Neural crest cell (in vitro differentiated cells): ENCODE measurements around the gene C1orf35. TPM values are rescaled to one million over a fixed set of nuclear protein-coding genes. Genes with fewer than 3 reads are reported as not detected.

Source experiments
- DNase-seq: peaks from one replicate; pipeline ENCODE4 v3.0.0; 2021; ENCODE audit warnings: low read depth, mixed read lengths, low spot score
- H3K27ac Mint-ChIP-seq: one replicate; pipeline ENCODE4 v1.8.0; 2021; ENCODE audit warnings: mild to moderate bottlenecking, mixed read lengths; ENCODE audit not compliant: unreplicated experiment
- H3K27me3 Mint-ChIP-seq: 2 replicates; pipeline ENCODE4 v1.8.0; 2021; ENCODE audit warnings: low read depth, mild to moderate bottlenecking, mixed read lengths
- H3K36me3 Mint-ChIP-seq: 2 replicates; pipeline ENCODE4 v1.8.0; 2021; ENCODE audit warnings: low read depth, mild to moderate bottlenecking, mixed read lengths
- H3K4me1 Mint-ChIP-seq: 2 replicates; pipeline ENCODE4 v1.8.0; 2021; ENCODE audit warnings: mixed read lengths
- H3K4me3 Mint-ChIP-seq: one replicate; pipeline ENCODE4 v1.8.0; 2021; ENCODE audit warnings: mild to moderate bottlenecking, mixed read lengths
- H3K9me3 Mint-ChIP-seq: 2 replicates; pipeline ENCODE4 v1.8.0; 2021; ENCODE audit warnings: mixed read lengths
- CTCF ChIP-seq: fragments of 200-600 bp; sonication (generic); conservative IDR thresholded peaks from 2 replicates; pipeline ENCODE4 v1.5.0; 2021; ENCODE audit warnings: antibody characterized with exemption, mild to moderate bottlenecking
- total RNA-seq: library from RNA; stranded (reverse); gene quantifications from 2 replicates; pipeline ENCODE4 v1.2.1, GENCODE V29; 2021

C1orf35 gene
- total RNA-seq, 1 donor from 2014 or later: 29.7 TPM

DNA sequence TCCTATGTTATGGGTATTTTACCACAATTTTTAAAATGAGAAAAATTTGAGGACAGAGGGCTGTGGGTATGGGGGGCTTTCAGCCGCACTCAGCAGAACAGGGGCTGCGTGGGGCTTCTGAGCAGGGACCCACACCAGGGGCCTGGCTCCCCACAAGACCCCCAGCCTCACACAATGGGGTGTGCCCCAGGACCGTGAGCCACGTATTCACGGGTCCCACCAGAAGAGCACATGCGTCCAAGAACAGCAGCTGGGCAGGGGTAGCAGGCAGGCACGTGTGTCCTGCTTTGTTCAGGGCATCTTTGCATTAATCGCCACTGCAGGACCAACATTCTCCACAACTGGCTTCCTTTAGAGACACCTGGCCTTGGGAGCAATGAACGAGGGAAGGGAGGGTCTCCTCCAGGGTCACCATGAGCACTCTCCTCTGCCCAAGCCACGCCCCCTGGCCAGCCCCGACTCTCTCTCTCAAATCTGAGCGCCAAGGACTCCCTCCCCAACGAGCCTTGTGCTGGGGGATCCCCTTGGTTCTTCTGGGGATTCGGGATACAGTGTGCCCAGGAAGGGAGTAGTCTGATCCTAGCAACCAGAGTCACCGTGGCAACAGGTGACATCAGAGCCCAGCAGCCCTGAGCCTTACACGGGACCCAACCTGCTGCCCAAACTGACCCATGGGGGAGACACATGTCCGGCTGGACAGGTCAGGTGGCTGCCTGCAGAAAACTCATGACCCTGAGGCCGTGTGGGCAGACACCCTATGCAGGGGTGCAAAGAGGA lies 28.0 kb downstream of the C1orf35 start:
- DNase-seq: no peak
- Mint-ChIP-seq H3K4me1 (no peaks in the 10 kb centered on the region), H3K9me3 (no peaks in the 10 kb centered on the region), H3K4me3 (no peak overlapping the region), H3K27me3 (peaks cover 33% of the 10 kb centered on the region), H3K36me3 (no peaks in the 10 kb centered on the region), H3K27ac (no peak overlapping the region)
- TF ChIP-seq CTCF: no peak

- H3K27me3 Mint-ChIP-seq: peaks cover 39% of the 10 kb centered on the region
- no peaks in the 10 kb centered on the region for H3K9me3 Mint-ChIP-seq
- no peaks in the 10 kb centered on the region for H3K4me1 Mint-ChIP-seq
- H3K4me3 Mint-ChIP-seq: no peak overlapping the region
- H3K36me3 Mint-ChIP-seq: no peaks in the 10 kb centered on the region
- DNase-seq: no peak
- no peak overlapping the region for H3K27ac Mint-ChIP-seq
- TF ChIP-seq CTCF: no peak
Observed at GRCh38 chr1:228073857-228074545, 29.1 kb downstream of the C1orf35 start.

- Mint-ChIP-seq H3K27me3 (peaks cover 44% of the 10 kb centered on the region), H3K4me3 (no peak overlapping the region), H3K9me3 (no peaks in the 10 kb centered on the region), H3K36me3 (no peaks in the 10 kb centered on the region), H3K27ac (no peak overlapping the region), H3K4me1 (no peaks in the 10 kb centered on the region)
- no peak for DNase-seq
- no peak for TF ChIP-seq CTCF
Observed at GRCh38 chr1:228073061-228073856, 29.9 kb downstream of the C1orf35 start.

DNA sequence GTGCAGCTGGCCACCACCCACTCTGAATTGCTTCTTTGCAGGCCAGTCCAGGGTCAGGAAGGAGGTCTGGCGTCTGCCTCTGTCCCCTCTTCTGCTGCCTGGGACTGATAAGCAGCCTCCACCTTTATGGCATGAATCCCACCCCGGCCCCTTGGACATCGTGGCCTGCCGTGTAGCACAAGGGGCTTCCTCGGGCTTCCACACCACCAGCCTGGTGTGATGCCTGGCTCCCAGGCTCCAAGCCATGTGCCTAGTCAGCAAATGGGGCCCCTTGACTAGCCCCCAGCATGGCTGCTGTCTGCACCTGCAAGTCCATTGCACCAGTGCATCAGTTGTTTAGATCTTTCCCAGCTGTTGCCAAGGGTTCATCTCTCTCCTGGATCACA lies 30.5 kb downstream of the C1orf35 start:
- no peak overlapping the region for H3K4me3 Mint-ChIP-seq
- no peaks in the 10 kb centered on the region for H3K36me3 Mint-ChIP-seq
- DNase-seq: no peak
- peaks cover 48% of the 10 kb centered on the region for H3K27me3 Mint-ChIP-seq
- no peaks in the 10 kb centered on the region for H3K9me3 Mint-ChIP-seq
- no peak for TF ChIP-seq CTCF
- no peak overlapping the region for H3K27ac Mint-ChIP-seq
- no peaks in the 10 kb centered on the region for H3K4me1 Mint-ChIP-seq

- Mint-ChIP-seq H3K27me3 (peaks cover 49% of the 10 kb centered on the region), H3K27ac (no peak overlapping the region), H3K4me1 (no peaks in the 10 kb centered on the region), H3K9me3 (no peaks in the 10 kb centered on the region), H3K36me3 (no peaks in the 10 kb centered on the region), H3K4me3 (no peak overlapping the region)
- TF ChIP-seq CTCF: no peak
- no peak for DNase-seq
Observed at GRCh38 chr1:228071839-228072657, 31.1 kb downstream of the C1orf35 start.
